Measurements from ENCODE around the gene INPP5K.

- TF ChIP-seq POLR2A (IDR thresholded peaks at IDR 0.05) (no peak), CTCF (IDR thresholded peaks at IDR 0.05) (no peak)
These were observed 9.7 kb downstream of the INPP5K start for GRCh38 chr17:1506649-1507267.
